ENCODE results near the gene TSPAN1.

TSPAN1 gene

DNA sequence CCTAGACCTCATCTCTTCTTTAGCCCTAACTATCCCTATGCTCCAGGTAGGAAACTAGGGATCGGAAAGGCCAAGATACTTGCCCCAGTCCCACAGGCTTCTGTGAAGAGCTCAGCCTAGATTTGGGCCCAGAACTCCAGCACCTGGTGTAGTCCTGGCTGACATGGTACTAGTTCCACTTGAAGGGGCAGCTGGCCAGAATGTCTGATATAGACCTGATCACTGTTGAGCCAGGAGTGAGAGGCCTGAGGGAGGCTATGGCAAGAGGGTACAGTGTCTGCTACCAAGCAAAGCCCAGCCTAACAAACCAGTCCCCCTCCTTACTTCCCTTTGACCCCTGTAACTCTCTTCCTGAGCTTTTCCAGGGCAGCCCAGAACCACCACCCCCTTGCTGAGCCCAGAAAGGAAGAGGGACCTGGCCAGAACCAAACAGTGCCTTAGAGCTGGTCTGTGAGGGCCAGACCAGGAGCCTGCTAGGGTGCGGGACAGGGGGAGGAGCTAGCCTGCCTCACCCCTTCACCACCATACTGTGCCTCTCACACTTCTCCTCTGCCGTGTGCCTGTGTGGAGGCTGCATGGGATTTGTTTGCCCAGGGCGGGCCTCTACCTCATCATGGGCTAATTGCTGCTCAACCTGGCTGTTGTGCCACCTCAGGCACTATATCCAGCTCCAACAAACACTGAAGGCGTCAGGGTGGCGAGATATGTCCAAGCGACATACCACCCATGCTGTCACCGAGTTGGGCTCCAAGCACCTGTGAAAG is 12.4 kb downstream of the TSPAN1 start:
- DNase-seq (ENCODE audit: low read depth in 4 of 4, low spot score in 1 of 4) = no peak

DNA sequence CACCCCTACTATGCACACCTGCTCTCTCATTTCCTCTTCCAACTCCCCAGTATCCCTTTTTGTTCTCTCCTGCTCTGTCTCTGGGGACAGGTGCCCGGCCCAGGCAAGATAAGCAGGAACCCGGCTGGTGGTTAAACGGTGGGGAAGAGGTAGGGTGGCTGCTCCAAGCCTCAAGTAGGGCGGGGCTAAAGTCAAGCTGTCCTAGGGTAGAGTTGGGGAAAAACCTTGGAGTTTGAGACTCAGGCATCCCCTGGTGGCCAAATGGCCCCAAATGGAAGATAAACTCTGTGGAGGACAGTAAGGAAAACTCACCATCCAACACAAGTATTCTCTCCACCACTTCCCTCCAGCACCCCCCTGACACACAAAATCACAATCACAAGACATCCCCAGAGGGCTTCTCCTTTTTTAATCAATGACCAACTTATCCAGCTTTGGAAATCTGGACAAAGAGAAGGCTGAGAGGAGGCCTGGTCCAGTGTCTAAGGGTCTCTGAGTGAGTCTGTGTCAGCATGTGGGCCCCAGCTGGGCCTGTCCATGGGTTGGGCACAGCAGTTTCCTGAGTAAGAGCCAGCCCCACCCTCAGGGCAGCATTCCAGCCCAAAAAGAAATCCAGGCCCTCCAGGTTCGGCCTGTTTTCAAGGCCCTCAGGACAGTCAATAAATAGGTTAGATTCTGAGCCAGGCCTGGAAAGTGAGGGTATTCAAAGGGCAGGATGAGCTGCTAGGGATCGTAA is 13.6 kb downstream of the TSPAN1 start:
- DNase-seq (ENCODE audit: low read depth in 4 of 4, low spot score in 1 of 4) = no peak

DNA sequence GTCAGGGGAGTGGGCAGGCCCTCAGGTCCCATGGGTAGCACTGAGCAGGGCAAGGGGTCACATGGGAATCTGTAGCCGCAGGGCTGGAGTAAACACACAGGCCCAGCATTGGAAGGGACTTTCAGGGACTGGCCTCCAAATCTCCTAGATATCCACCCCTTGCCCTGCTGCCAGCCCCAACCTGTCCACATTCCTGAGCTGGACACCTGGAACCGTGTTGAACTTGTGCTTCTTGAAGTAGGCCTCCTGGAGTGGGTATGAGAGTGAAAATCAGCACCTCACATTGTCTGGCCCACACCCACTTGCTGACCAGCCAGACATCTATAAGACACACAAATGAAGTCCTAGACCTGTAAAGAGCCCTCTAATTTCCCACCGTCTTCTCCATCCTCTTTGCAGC is 15.7 kb downstream of the TSPAN1 start:
- DNase-seq (ENCODE audit: low read depth in 4 of 4, low spot score in 1 of 4) = no peak

DNA sequence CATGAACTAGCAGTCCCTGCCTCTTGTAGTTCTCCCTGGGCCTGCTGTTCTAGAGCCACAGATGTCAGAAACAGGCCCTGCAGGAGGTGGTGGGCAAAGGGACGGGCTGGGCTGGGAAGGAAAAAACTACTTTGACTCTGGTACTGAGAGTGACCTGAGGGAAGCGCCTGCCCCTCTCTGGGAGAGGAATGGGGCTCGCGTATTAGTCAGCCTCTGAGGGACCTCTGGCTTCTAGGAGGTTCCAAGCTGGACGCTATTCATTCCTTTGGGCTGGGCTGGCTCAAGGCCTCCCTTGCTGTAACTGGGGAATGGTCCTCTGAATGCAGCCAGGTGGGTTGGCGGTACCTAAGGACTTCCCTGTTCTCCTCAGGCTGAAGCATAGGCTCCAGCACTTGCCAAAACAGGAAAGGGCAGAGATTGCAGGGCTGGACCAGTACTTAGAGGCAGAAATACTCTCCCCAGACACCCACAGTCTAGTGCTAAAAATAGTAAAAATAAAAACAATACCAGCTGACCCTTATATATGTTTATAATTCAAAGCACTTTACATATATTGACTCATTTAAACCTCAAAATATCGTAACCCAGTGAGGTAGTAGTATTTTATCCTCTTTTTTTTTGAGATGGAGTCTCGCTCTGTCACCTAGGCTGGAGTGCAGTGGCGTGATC is 16.3 kb downstream of the TSPAN1 start:
- no peak for DNase-seq (ENCODE audit: low read depth in 4 of 4, low spot score in 1 of 4)

DNA sequence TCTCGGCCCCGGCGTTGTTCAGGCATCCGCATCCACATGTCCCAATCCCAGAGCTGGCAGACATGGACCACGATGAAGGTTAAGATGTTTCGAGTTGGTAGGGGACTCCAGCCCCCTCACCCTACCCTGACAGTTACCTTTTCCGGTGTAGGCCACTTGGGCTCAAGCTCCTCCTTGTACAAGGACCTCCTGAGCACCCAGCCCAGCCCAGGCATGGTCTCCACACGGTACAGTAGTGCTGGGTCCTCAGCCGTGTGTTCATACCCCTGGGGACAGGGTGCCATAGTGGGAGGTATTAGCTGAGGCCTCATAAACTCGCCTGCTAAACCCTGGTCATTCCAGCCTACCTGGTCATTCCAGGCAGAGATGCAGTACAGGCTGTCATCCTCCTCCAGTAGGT is 17.3 kb downstream of the TSPAN1 start:
- DNase-seq (ENCODE audit: low read depth in 4 of 4, low spot score in 1 of 4) = no peak

DNA sequence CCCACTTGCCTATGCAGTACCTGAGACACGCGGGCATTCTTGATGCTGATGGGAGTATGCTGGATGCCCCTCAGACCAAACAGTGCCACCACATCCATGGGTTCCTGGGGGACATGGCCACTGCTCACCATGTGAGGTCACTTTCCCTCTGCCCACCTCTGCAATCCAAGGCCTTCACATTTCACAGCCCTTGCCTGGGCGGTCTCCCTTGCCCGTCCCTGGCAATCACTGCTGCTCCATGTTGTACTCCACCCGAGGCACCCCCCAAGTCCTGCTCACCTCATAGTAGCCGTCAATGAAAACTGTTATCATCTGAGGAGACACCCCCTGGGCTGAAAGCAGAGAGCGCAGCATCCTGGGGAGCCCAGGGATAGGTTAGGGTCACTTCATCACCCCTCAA is 18.4 kb downstream of the TSPAN1 start:
- DNase-seq (ENCODE audit: low read depth in 4 of 4, low spot score in 1 of 4) = no peak

DNA sequence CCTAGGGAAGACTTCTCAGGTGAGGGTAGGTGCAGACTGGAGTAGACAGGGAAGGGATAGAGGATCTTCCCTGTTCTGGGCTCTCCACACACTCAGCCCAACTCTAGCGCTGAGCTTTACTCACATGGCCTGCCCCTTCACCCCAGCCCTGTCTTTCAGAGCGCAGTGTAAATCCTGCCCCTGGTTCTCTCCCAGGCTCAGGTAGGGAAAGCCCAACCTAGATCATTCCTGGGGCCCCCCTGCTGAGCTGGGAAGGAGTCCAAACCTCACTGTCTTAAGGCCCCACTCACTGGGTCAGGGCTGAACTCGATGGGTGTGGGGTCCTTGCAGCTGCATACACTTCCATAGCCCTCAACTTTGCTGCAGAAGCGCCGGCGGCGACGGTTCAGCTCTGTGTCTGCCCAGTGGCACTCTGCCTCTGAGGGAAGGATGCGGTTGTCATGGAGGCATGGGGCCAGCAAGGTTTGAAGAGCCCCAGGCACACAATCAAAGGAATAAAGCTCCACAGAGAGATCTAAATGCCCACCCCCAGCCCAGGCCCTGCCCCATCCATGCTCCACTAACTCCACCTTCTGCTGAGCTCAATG is 19.2 kb downstream of the TSPAN1 start:
- DNase-seq (ENCODE audit: low read depth in 4 of 4, low spot score in 1 of 4) = no peak

DNA sequence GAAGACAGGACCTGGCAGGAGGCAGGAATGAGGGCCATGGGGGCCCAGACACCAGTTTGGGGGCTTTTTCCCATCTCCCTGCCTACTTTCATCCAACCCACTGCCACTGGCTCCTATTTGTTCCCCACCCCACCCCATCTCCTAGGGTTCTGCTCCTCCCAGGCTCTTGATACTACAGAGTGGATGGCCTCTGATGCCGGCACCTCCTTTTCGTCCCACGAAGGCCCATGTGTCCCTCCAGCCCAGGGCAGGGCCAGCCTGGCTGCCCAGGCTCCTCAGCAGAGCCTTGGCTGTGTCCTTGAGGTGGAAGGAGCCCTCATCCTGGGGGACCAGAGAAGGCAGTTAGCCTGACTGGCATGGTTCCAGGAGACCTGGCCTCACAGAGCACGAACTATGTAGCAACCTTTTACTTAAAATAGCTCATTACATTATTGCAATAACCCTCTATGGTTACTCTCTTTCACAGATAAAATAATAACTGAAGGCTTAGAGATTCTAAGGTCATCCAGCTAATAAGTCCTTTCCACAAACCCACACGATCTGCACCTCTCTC is 19.8 kb downstream of the TSPAN1 start:
- DNase-seq (ENCODE audit: low read depth in 4 of 4, low spot score in 1 of 4) = no peak

DNA sequence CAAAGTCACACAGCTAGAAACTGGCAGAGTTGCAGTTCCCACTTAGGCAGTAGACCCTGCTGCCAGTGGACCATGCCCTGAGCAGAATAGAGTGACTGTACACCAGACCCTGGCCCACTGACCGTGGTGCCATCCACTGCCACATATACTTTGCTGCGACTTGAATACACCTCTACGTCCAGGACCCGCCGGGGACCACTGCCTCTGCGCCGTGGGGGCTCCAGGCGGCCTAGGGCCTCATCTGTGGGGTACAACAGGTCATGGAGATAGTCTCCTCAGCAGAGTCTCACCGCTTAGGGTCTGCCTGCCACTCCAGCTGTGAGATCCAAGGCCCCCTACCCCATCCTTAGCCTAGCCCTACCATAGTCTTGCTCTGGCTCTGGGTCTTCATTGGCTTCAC is 21.7 kb downstream of the TSPAN1 start:
- no peak for DNase-seq (ENCODE audit: low read depth in 4 of 4, low spot score in 1 of 4)

DNA sequence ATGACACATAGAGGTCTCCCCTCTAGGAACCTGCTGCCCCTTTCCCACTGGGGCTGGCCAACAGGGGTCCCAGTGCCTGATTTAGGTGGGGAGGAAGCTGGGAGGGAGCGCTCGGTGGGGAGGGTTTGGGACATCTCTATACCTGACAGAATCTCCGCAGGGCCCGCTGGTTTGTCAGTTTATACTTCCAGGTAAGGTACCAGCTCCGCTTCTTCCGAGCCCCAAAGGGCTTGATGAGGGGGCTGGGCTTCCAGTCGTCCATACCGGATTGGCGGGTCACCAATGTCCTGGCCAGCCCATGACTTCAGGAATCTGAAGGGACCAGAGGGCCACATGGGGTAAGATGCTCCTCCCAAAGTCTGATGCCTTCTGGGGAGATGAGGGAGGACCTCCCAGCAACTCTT is 22.7 kb downstream of the TSPAN1 start:
- DNase-seq (ENCODE audit: low read depth in 4 of 4, low spot score in 1 of 4) = no peak

DNA sequence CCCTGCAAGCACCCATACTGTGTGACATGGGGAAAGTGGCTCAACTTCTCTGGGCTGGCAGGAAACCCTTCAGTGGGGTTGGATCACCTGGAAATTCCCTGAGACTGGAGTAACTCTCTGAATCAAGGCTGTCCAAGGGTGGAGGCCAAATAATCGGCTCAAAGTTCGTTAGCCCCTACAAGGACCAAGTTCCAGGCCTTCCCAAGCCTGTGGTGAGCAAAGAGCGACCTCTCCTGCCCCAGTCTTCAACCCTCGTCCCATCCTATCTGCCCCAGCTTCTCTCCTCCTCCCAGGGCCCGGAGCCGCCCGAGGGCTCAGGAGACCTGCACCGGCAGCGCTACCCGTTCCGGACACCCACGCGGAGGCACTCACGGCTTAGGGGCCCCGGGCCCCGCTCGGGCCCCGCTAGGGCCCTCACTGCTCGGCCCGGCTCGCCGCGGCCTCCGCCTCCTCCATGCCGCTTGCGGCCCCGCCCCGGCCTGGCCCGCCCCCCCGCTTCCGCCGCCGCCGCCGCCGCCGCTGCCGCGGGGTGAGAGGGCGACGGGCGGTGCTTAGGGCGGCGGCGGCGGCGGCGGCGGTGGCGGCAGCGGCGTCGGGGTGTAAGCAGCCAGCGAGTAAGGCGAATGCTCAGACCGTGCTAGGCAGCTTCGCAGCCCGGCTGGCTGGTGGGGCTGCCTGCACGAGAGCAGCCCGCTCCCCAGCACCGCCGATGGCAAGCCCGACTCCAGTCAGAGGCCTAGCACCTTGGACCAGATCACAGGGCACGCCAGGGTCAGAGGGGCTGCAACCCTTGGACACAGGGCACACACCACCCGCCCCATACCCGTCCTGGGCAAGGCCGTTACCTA is 23.3 kb downstream of the TSPAN1 start, which contains the start of gene POMGNT1:
Gene POMGNT1, minus strand, starts transcription at position 471 of the 848 bp plus-strand sequence. CDS start 613 bp downstream, outside the sequence.
- DNase-seq (ENCODE audit: low read depth in 4 of 4, low spot score in 1 of 4) = peak; percentile 33 to 70 (median 60)

DNA sequence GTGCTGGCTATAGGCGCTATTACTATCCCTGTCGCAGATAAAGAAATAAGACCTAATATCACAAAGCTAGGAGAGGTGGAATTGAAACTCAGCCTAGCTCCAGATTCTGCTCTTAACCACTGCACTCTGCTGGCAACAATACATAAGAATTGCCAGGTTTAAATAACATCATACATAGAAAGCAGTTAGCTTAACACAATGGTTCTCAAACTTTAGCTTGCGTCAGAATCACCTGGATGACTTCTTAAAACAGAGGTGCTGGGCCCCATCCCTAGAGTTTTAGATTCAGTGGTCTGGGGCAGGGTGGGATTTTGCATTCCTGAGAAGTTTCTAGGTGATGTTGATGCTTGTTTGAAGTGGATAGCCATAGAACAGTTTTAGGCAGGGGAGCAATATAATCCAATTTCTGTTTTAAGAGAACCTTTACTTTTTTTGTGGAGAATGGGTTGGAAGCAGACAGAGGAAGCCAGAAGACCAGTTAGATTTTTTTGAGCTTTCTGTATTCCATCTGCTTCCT is 24.4 kb downstream of the TSPAN1 start:
- DNase-seq (ENCODE audit: low read depth in 4 of 4, low spot score in 1 of 4) = no peak

DNA sequence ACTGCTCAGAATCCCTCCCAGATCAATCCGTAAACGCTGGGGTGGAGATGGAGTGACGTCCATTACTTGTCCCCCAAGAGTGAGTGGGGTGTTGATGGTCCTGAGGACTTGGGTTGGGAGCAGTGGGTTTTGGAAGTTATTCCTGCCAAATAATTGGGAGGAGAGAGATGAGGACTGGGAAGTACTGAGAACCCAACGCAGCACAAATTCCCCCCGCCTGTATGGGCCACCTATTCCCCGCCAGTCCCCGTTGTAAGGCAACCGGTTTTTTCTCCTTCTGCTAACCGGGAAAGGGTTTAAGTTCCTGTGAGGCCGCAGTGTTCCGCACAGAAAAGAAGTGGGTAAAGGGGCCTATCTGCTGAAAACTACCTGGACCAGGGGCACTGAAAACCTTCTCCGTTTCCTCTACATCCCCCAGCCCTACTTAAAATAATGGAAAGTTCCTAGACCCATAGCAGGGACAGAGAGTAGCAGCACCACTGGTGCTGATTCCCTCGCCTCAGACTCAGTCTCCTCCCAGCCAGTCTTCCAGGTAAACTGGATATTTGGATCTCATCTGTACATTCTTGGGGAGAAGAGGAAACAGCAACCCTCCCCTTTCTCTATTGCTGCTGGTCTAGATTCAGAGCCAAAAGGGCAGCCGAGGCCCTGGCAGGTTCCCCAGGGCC is 29.0 kb downstream of the TSPAN1 start:
- no peak for DNase-seq (ENCODE audit: low read depth in 4 of 4, low spot score in 1 of 4)

DNA sequence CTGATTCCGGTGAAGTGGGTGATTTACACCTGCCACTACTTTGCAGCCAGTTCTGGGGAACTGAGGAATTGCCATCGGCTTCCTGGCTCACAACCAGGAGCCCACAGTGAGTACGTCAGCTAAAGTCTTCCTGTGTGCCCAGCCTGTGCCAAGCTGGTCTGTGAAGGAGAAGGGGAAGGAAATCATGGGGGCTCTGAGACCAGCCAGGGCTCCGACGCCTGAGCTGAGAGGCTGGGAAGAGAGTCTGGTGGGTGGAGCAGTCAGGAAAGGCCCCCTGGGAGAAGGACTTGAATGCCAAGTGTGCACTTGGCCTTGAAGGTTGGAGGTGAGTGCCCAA is 29.5 kb downstream of the TSPAN1 start:
- no peak for DNase-seq (ENCODE audit: low read depth in 4 of 4, low spot score in 1 of 4)

DNA sequence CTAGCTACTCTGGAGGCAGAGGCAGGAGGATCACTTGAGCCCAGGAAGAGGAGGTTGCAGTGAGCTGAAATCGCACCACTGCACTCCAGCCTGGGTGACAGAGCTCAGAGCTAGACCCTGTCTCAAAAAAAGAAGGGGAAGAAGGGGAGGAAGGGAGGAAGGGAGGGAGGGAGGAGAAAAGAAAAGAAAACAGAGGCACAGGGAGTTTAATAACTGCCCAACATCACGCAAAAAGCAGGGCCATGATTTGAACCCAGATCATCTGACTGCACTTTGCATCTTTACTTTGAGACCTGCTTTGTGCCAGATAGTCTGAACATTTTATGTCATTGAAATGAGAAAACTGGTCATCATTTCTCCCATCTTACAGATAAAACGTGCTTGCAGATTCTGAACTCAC is 30.3 kb downstream of the TSPAN1 start:
- DNase-seq (ENCODE audit: low read depth in 4 of 4, low spot score in 1 of 4) = no peak

DNA sequence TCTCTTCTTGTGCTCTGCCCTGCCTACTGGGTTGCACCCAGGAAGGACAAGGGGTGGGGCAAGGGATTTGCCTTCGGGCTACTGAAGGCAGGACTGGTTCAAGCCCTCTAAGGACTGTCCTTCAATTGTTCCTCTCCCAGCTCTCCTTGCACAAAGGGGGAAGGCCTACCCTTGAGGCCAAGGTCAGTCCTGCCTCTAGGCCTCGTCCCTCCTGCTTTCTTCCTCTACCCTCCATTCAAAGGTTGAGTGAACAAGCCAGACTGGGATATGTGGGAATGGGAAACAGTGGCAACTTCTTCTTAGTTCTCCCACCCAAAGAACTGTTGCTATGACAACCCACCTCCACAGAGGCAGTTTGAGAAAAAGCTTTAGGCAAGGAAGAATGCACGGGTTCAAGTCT is 30.9 kb downstream of the TSPAN1 start:
- DNase-seq (ENCODE audit: low read depth in 4 of 4, low spot score in 1 of 4) = no peak

DNA sequence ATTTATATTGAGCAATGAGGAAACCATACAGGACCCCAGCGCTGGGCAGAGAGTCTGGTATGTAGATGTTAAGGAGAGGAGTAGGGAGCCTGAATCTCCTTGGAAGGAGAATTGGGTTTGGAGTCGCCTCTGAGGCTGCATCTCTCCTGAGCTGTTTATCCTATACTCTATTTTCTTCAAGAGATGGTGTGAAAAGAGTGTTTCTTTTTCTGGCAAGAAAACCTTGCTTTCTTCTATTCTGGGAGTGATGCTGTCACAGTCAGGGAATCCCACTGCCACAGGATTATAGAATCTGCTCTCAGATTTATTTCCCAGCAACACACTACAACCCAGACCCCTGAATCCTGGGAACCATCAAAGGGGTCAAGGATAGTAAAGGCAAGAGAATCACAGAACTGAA is 31.5 kb downstream of the TSPAN1 start:
- DNase-seq (ENCODE audit: low read depth in 4 of 4, low spot score in 1 of 4) = no peak

DNA sequence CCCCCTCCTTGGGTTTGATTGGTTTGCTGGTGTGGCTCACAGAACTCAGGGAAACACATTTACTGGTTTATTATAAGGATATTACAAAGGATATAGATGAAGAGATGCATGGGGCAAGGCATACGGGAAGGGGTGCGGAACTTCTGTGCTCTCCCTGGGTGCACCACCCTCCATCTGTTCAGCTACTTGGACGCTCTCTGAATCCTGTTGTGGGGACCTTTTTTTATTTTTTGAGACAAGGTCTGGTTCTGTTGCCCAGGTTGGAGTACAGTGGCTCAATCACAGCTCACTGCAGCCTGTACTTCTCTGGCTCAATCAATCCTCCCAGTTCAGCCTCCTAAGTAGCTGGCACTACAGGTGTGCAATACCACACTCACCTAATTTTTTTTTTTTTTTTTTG is 35.7 kb downstream of the TSPAN1 start:
- DNase-seq (ENCODE audit: low read depth in 4 of 4, low spot score in 1 of 4) = no peak

DNA sequence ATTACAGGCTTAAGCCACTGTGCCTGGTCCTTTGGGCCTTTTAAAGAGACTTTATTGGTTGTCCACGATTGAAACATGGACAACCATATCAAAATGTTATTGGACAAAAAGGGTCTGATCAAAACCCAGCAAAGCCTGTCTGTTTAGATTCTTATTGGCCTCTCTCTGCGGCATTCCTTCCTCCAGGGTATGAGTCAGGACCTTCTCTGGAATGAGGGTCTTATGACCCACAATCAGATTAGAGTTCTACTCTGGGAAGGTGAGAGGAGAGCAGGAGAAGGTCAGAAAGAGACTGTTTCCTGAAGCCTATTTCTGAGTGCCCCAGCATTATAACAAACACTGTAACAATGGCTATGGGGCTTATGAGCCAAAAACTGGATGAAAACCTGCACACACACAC is 36.2 kb downstream of the TSPAN1 start:
- no peak for DNase-seq (ENCODE audit: low read depth in 4 of 4, low spot score in 1 of 4)

DNA sequence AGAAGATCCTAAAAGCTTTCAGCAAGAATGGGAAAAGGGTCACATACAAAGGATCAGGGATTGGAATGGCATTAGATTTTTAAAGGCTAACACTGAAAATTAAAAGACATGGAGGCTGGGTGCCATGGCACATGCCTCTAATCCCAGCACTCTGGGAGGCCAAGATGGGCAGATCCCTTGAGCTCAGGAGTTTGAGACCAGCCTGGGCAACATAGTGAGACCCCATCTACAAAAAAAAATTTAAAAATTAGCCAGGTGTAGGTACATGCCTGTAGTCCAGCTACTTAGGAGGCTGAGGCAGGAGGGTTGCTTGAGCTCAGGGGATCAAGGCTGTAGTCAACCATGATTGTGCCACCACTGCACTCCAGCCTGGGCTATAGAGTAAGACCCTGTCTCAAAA is 40.6 kb downstream of the TSPAN1 start:
- no peak for DNase-seq (ENCODE audit: low read depth in 4 of 4, low spot score in 1 of 4)

All from stimulated activated CD4-positive, alpha-beta T cell treated with anti-CD3 and anti-CD28 coated beads, Interleukin-1b, Interleukin-23, amount 100 ng/mL, for 24 hours (primary cell).